Thyroid gland (tissue), 4 donors: ENCODE results near the gene KRT33A. TPM values are rescaled to one million over a fixed set of nuclear protein-coding genes. Genes with fewer than 3 reads are reported as not detected.

Experiments
- DNase-seq, 2 donors: peaks; one replicate each; pipeline ENCODE4 v3.0.0-alpha.2; 2019
- H3K27ac ChIP-seq, 3 donors: fragments of 200-600 bp; sonication (generic); 1 replicate in 2 of 3; 2 replicates in 1 of 3; pipeline ENCODE4 v1.5.1; 2016 to 2019; ENCODE audit warnings: mild to moderate bottlenecking in 1 of 3, moderate library complexity in 1 of 3
- H3K27me3 ChIP-seq: fragments of 200-600 bp; sonication (generic); one replicate; pipeline ENCODE4 v1.5.1; 2019
- H3K36me3 ChIP-seq, 2 donors: fragments of 200-600 bp; sonication (generic); one replicate each; pipeline ENCODE4 v1.5.1; 2016 to 2019
- H3K4me1 ChIP-seq, 2 donors: fragments of 200-600 bp; sonication (generic); one replicate each; pipeline ENCODE4 v1.5.1; 2017 to 2019
- H3K4me3 ChIP-seq, 3 donors: fragments of 200-600 bp; sonication (generic); replicated peaks in 1 of 3; 1 replicate in 2 of 3; 2 replicates in 1 of 3; pipeline ENCODE4 v1.5.1; 2016; ENCODE audit warnings: mild to moderate bottlenecking in 1 of 3
- H3K9me3 ChIP-seq: fragments of 200-600 bp; sonication (generic); one replicate; pipeline ENCODE4 v1.5.1; 2017
- POLR2A ChIP-seq, 2 donors: fragments of 450-650 bp; IDR thresholded peaks; one replicate each; pipeline ENCODE4 v1.6.1; 2017; ENCODE audit warnings: antibody characterized with exemption in 2 of 2, mild to moderate bottlenecking in 2 of 2, moderate library complexity in 1 of 2
- WGBS, 2 donors: methylation state at CpG; one replicate each; pipeline ENCODE4 v1.1.5; 2017; 5-methylcytosine and 5-hydroxymethylcytosine counted together
- intact Hi-C: fragments of 100-400 bp; cut with DNase I; formaldehyde crosslinking; loops from one replicate; pipeline ENCODE4 v1.15.1; 2023
- total RNA-seq, 4 donors: library from RNA; depleted of rRNA; stranded (reverse); fragments of >200 nt; gene quantifications; one replicate each; pipeline ENCODE4 v1.2.3, GENCODE V29; 2016
- TF ChIP-seq, protein P1 (sequence below), 6 experiments: fragments of 200-600 bp in 3 of 6; fragments of 450-650 bp in 3 of 6; sonication (generic) in 3 of 6; IDR thresholded peaks; one replicate each; pipeline ENCODE4 v1.5.1; 2016 to 2019; ENCODE audit warnings: antibody characterized with exemption in 6 of 6, mild to moderate bottlenecking in 2 of 6, inconsistent platforms in 1 of 6, moderate library complexity in 1 of 6

Gene KRT33A
- total RNA-seq, 4 donors from 2014 or later = not detected

DNA sequence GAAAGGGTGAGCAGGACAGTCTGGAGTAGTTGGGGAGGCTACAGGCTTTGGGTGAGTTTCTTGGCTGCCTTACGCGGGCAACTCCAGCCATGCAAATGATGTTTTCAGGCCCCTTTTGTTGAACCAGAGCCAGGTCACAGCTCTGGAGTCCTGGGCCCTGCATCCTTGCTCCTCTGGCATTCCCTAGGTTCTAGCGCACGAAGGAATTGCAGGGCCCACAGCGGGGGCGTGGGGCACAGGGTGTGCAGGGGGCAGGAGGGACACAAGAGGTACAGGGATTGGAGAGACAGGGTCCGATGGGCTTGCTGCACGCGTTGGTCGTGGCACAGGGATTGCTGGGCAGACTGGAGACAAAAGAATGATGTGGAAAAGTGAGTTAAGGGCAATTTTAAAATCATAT lies 43.2 kb upstream of the KRT33A start:
- Histone ChIP-seq H3K27ac (no peak overlapping the region), H3K36me3 (no peaks in the 10 kb centered on the region), H3K27me3 (no peaks in the 10 kb centered on the region), H3K4me3 (no peak overlapping the region), H3K9me3 (no peaks in the 10 kb centered on the region), H3K4me1 (no peaks in the 10 kb centered on the region)
- 82 to 87% methylated on average over 10 of the region's 10 CpGs for WGBS, 2 donors
- intact Hi-C loops = no loop called here
- no peak for DNase-seq
- TF ChIP-seq POLR2A (IDR thresholded peaks at IDR 0.05) = no peak
- TF ChIP-seq, protein P1, sequence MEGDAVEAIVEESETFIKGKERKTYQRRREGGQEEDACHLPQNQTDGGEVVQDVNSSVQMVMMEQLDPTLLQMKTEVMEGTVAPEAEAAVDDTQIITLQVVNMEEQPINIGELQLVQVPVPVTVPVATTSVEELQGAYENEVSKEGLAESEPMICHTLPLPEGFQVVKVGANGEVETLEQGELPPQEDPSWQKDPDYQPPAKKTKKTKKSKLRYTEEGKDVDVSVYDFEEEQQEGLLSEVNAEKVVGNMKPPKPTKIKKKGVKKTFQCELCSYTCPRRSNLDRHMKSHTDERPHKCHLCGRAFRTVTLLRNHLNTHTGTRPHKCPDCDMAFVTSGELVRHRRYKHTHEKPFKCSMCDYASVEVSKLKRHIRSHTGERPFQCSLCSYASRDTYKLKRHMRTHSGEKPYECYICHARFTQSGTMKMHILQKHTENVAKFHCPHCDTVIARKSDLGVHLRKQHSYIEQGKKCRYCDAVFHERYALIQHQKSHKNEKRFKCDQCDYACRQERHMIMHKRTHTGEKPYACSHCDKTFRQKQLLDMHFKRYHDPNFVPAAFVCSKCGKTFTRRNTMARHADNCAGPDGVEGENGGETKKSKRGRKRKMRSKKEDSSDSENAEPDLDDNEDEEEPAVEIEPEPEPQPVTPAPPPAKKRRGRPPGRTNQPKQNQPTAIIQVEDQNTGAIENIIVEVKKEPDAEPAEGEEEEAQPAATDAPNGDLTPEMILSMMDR (IDR thresholded peaks at IDR 0.05) = no peak

DNA sequence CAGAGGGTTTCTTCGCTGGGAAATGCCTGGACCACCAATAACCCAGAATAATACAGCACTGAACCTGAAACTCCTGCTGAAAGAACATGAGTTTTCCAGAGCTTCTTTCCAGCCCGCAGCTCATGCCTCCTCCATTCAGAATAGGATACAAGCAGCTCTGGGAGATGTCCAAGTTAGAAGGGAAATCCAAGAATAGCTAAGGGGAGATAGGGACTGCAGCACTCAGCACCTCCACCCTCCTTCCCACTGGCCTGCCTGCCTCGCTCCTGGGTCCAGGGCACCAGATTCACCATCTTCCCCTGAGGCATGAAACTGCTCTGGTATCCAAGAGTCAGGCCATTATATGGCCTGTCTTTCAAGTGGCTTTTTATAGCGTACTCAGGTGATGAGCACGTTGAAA lies 42.7 kb upstream of the KRT33A start:
- no peak overlapping the region for H3K27ac ChIP-seq
- H3K27me3 ChIP-seq = no peaks in the 10 kb centered on the region
- WGBS, 2 donors = 69 to 70% methylated on average over 5 of the region's 5 CpGs
- no peak for DNase-seq
- no peak for TF ChIP-seq POLR2A (IDR thresholded peaks at IDR 0.05)
- TF ChIP-seq, protein P1 (IDR thresholded peaks at IDR 0.05) = no peak
- H3K9me3 ChIP-seq = no peaks in the 10 kb centered on the region
- intact Hi-C loops = no loop called here
- H3K4me3 ChIP-seq = no peak overlapping the region
- H3K4me1 ChIP-seq = no peaks in the 10 kb centered on the region
- H3K36me3 ChIP-seq = no peaks in the 10 kb centered on the region

DNA sequence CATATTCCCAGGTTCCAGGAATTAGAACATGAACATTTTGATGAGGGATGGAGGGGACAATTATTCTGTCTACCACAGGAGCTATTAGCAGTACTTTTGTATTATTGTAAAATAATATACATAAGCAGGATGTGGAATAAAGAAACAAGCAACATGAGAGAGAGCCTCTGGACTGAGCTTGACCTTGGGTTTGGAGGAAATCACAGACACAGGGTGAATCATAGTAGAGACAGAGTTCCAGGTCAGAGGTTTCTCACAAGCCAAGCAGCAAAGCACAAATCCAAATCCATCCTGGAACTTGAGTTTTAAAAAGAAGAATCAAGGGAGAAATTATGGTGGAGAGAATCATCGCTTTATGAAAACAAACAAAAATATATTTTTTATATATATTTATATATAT lies 41.6 kb upstream of the KRT33A start:
- no peak for TF ChIP-seq POLR2A (IDR thresholded peaks at IDR 0.05)
- TF ChIP-seq, protein P1 (IDR thresholded peaks at IDR 0.05) = no peak
- Histone ChIP-seq H3K4me3 (no peak overlapping the region), H3K27ac (no peak overlapping the region), H3K4me1 (no peaks in the 10 kb centered on the region), H3K27me3 (no peaks in the 10 kb centered on the region), H3K9me3 (no peaks in the 10 kb centered on the region), H3K36me3 (no peaks in the 10 kb centered on the region)
- 94 to 95% methylated on average over 1 of the region's 1 CpG for WGBS, 2 donors
- intact Hi-C loops = no loop called here
- DNase-seq = no peak

DNA sequence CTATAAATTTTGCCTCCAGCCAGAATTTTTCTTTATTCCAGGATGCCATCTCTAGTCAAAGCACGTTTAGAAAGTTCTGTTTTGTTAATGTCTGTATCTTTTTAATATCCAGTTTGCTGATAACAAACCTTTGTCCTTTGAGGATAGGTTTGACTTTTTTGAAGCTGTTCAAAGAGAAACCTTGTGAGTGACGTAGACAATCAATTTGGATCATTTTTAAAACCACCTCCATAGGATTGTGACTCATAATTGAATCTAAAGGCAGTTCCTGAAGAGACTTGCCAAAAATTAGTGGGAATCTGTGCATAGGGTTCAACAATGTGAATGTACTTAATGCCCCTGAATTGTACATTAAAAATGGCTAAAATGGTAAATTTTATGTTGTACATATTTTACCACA lies 40.9 kb upstream of the KRT33A start:
- H3K27ac ChIP-seq = no peak overlapping the region
- H3K9me3 ChIP-seq = no peaks in the 10 kb centered on the region
- no peak for TF ChIP-seq POLR2A (IDR thresholded peaks at IDR 0.05)
- TF ChIP-seq, protein P1 (IDR thresholded peaks at IDR 0.05) = no peak
- WGBS, 2 donors = 79 to 85% methylated on average over 2 of the region's 2 CpGs
- intact Hi-C loops = no loop called here
- no peaks in the 10 kb centered on the region for H3K27me3 ChIP-seq
- no peaks in the 10 kb centered on the region for H3K4me1 ChIP-seq
- H3K36me3 ChIP-seq = no peaks in the 10 kb centered on the region
- no peak for DNase-seq
- no peak overlapping the region for H3K4me3 ChIP-seq

DNA sequence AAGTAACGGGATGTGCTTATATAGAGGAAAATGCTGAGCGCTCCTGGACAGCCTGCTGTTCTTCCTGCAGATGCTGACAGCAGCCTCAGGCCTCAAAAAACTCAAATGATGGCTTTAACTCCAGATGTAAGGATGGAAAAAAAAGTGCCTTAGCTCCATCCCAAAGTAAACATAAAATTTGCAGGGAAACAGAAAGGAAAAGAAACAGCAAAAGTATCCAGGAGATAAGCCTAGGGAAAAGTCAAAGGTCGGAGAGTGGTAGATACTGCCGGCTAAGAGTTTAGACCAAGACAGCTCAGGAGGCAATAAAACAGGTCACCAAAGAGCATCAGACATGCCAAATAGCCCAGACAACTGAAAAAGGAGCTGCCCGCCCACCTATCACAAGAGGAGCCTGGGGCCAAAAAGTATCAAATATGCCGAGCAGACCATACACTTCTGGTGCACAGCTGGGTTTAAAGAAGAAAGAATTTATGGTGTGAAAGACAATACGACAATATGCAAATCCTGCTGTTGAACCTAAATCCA lies 39.8 kb upstream of the KRT33A start:
- intact Hi-C loops = no loop called here
- TF ChIP-seq, protein P1 (IDR thresholded peaks at IDR 0.05) = no peak
- no peak for TF ChIP-seq POLR2A (IDR thresholded peaks at IDR 0.05)
- no peaks in the 10 kb centered on the region for H3K36me3 ChIP-seq
- WGBS, 2 donors = 74 to 87% methylated on average over 7 of the region's 7 CpGs
- no peak overlapping the region for H3K4me3 ChIP-seq
- H3K4me1 ChIP-seq = no peaks in the 10 kb centered on the region
- DNase-seq = no peak
- no peak overlapping the region for H3K27ac ChIP-seq
- H3K27me3 ChIP-seq = no peaks in the 10 kb centered on the region
- H3K9me3 ChIP-seq = no peaks in the 10 kb centered on the region
